Measurements from ENCODE around the gene UGT1A7. TPM values are rescaled to one million over a fixed set of nuclear protein-coding genes. Genes with fewer than 3 reads are reported as not detected.
"Not testable (repeated sequence)": the region's sequence is repeated elsewhere in the genome, so short reads cannot be mapped to it uniquely, and the experiment has no call there.

The UGT1A7 gene
- total RNA-seq: 1 to 10 TPM in 2 of 4 donors, under 1 TPM in 2; 0.21 to 6.9 (median 1.6) TPM

- intact Hi-C loops (cut with DNase I; ENCODE audit: low total_unique reads): no loop called here
- DNase-seq (ENCODE audit: low spot score in 2 of 2): no peak
- H3K4me3 ChIP-seq (ENCODE audit: low read depth, poor library complexity, severe bottlenecking): no peak within 1 kb of the TSS
- WGBS, 2 donors: 52 to 55% methylated on average over 5 of the region's 5 CpGs
- no peak for TF ChIP-seq POLR2A (IDR thresholded peaks at IDR 0.05)
- TF ChIP-seq CTCF (IDR thresholded peaks at IDR 0.05): no peak
Observed at GRCh38 chr2:233681521-233682099, at the start of gene UGT1A7. Gene UGT1A7, plus strand, starts transcription at chr2:233681901. Its CDS starts 37 bp downstream, at chr2:233681938.

DNA sequence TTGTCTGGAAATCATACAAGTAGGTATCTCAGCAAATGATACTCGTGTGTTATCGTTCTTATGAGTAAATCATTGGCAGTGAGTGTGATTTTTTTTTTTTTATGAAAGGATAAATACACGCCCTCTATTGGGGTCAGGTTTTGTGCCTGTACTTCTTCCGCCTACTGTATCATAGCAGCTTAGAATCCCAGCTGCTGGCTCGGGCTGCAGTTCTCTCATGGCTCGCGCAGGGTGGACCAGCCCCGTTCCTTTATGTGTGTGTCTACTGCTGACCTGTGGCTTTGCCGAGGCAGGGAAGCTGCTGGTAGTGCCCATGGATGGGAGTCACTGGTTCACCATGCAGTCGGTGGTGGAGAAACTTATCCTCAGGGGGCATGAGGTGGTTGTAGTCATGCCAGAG lies 45.4 kb upstream of the UGT1A7 start, which contains the start of gene UGT1A10:
Gene UGT1A10, plus strand, starts transcription at position 143 of the 400 bp plus-strand sequence. Its CDS starts 75 bp downstream, at position 218.
- 74 to 80% methylated on average over 10 of the region's 10 CpGs for WGBS, 2 donors
- DNase-seq (ENCODE audit: low spot score in 2 of 2); H3K4me3 ChIP-seq (ENCODE audit: low read depth, poor library complexity, severe bottlenecking); intact Hi-C loops (cut with DNase I; ENCODE audit: low total_unique reads): not testable (repeated sequence)

GRCh38 chr2:233638836-233639235 lies 42.9 kb upstream of the UGT1A7 start:
- WGBS, 2 donors: 43 to 46% methylated on average over 5 of the region's 5 CpGs
- H3K4me3 ChIP-seq (ENCODE audit: low read depth, poor library complexity, severe bottlenecking): no peak overlapping the region
- TF ChIP-seq CTCF (IDR thresholded peaks at IDR 0.05) (no peak), POLR2A (IDR thresholded peaks at IDR 0.05) (no peak)
- no peak for DNase-seq (ENCODE audit: low spot score in 2 of 2)
- intact Hi-C loops (cut with DNase I; ENCODE audit: low total_unique reads): no loop called here

DNA sequence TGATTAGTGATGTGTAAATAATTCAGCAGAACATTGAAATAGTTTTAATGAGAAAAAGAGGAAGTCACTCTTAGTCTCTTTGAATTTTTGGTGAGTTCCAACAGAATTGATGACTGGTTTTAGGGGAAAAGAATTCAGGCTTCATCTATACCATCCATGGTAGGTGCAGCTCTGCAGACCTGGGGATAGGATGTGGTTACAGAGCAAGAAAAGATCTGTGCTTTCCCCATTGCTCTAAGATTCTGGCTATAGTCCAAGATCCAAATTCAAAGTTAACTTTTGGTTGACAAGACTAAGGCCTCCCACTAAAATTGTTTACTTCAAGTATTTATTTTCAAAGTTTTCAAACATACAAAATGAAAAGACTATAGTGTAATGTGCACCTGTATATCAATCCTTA lies 41.8 kb upstream of the UGT1A7 start:
- intact Hi-C loops (cut with DNase I; ENCODE audit: low total_unique reads): no loop called here
- no peak for TF ChIP-seq CTCF (IDR thresholded peaks at IDR 0.05)
- TF ChIP-seq POLR2A (IDR thresholded peaks at IDR 0.05): no peak
- no peak for DNase-seq (ENCODE audit: low spot score in 2 of 2)
- H3K4me3 ChIP-seq (ENCODE audit: low read depth, poor library complexity, severe bottlenecking): no peak overlapping the region

DNA sequence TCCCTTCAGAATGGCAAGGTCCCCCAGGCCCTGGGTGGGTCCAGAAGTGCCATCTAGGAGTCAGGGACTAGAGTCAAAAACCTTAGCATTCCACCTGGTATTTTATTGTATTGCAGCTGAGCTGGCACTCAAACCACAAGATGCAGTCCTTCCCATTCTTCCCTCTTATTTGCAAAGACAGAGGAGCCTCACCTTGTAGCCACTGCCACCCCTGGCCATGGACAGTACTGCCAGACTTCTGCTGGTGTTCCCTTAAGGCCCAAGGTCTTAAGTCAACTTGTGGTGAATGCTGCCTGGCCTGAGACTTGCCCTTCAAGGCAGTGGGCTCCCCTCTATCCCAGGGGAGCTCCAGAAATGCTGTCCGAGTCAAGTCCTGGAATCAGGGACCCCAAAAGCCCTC lies 38.6 kb upstream of the UGT1A7 start:
- no peak for DNase-seq (ENCODE audit: low spot score in 2 of 2)
- WGBS, 2 donors: 100% methylated on average over 1 of the region's 1 CpG
- H3K4me3 ChIP-seq (ENCODE audit: low read depth, poor library complexity, severe bottlenecking): no peak overlapping the region
- intact Hi-C loops (cut with DNase I; ENCODE audit: low total_unique reads): no loop called here
- TF ChIP-seq POLR2A (IDR thresholded peaks at IDR 0.05) (no peak), CTCF (IDR thresholded peaks at IDR 0.05) (no peak)

DNA sequence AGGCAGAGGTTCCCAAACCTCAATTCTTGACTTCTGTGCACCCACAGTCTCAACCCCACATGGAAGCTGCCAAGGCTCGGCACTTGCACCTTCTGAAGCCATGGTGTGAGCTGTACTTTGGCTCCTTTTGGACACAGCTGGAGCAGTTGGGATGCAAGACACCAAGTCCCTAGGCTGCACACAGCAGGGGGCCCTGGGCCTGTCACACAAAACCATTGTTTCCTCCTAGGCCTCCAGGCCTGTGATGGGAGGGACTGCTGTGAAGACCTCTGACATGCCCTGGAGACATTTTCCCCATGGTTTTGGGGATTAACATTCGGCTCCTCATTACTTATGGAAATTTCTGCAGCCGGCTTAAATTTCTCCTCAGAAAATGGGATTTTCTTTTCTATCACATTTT lies 35.7 kb upstream of the UGT1A7 start:
- DNase-seq (ENCODE audit: low spot score in 2 of 2); intact Hi-C loops (cut with DNase I; ENCODE audit: low total_unique reads); H3K4me3 ChIP-seq (ENCODE audit: low read depth, poor library complexity, severe bottlenecking): not testable (repeated sequence)
- WGBS, 2 donors: 87 to 94% methylated on average over 3 of the region's 3 CpGs

- H3K4me3 ChIP-seq (ENCODE audit: low read depth, poor library complexity, severe bottlenecking): no peak overlapping the region
- 44 to 48% methylated on average over 4 of the region's 4 CpGs for WGBS, 2 donors
- intact Hi-C loops (cut with DNase I; ENCODE audit: low total_unique reads): no loop called here
- TF ChIP-seq POLR2A (IDR thresholded peaks at IDR 0.05): no peak
- no peak for TF ChIP-seq CTCF (IDR thresholded peaks at IDR 0.05)
- no peak for DNase-seq (ENCODE audit: low spot score in 2 of 2)
Observed at GRCh38 chr2:233650981-233651380, 30.7 kb upstream of the UGT1A7 start.
